GM23338 (cell line): Measurements from ENCODE around the gene EYS.

Experiments
- CREB1 ChIP-seq: fragments of 250-450 bp; sonication (Bioruptor Pico); IDR thresholded peaks from 2 replicates; pipeline ENCODE4 v1.5.0; 2020; ENCODE audit warnings: low read depth, mild to moderate bottlenecking, moderate library complexity
- CTCF ChIP-seq, 2 experiments: fragments of 200-600 bp in 1 of 2; sonication (generic) in 1 of 2; conservative IDR thresholded peaks; 2 replicates each; pipeline versions ENCODE4 v1.5.1 to v1.6.1; 2016 to 2017; ENCODE audit warnings: antibody characterized with exemption in 2 of 2, low read depth in 2 of 2, mild to moderate bottlenecking in 2 of 2, moderate library complexity in 1 of 2
- ETS1 ChIP-seq: IDR thresholded peaks from 2 replicates; pipeline ENCODE4 v1.6.1; 2016; ENCODE audit warnings: antibody characterized with exemption
- JUNB ChIP-seq: IDR thresholded peaks from one replicate; pipeline ENCODE4 v1.6.1; 2016; ENCODE audit warnings: antibody characterized with exemption; ENCODE audit not compliant: unreplicated experiment

DNA sequence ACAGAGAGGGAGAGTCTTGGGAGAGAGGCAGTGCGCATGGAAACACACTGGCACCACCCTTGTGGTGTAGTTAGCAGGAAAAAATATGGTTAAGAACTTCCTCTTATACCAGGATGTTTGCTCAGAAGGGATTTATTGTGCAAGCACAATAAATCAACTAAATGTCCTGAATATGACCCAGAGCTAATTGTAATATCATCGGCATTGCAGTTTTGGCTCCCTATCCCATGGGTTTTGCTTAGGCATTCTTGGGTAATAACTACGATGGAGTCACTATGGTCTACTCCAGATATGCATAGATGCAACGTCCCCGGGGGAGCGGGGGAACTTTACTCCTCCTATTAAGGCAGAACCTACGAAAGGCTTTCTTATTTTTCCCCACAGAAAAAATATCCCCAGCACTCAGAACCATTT is 751.6 kb downstream of the EYS start:
- TF ChIP-seq CTCF (conservative IDR thresholded peaks at IDR 0.05; ENCODE audit: low read depth in 2 of 2) (no peak), JUNB (no peak), CREB1 (CRISPR knock-in tag) (no peak), ETS1 (no peak)
